NCI-H146 (cell line): ENCODE results near the gene MRFAP1.
A peak's percentile ranks its signal among the peaks of the same experiment; 100 is the strongest.
"Not testable (repeated sequence)": the region's sequence is repeated elsewhere in the genome, so short reads cannot be mapped to it uniquely, and the experiment has no call there.

Experiments used
- DNase-seq: peaks from one replicate; lab custom pipeline; 2025; lab: John Stamatoyannopoulos, UW

MRFAP1 gene

GRCh38 chr4:6610856-6611430 is 29.5 kb upstream of the MRFAP1 start:
- DNase-seq, result no peak

DNA sequence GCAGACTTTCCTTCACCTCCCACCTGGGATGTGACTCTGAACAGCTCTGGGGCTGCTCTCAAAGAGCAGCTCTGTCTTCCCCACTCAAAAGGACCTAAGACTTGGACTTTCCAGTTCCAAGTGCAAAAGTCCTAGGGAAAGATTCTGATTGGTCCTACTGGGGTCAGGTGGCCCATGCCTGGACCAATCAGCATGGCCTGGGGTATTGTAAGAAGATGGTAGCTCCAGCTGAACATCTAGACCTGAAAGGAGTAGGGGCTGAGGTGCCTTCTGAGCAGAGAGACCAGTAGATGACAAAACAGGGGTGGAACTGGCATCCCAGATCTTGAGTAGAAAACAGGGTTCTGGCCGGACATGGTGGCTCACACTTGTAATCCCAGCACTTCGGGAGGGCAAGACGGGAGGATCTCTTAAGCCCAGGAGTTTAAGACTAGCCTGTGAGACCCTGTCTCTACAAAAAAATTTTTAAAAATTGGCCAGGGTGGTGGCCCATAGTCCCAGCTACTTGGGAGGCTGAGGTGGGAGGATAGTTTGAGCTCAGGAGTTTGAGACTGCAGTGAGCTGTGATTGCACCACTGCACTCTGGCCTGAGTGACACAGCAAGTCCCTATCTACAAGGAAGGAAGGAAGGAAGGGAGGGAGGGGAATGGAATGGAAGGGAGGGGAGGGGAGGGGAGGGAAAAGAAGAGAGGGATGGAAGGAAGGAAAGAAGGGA is 27.4 kb upstream of the MRFAP1 start:
- no peak for DNase-seq

GRCh38 chr4:6613676-6614651 is 26.5 kb upstream of the MRFAP1 start:
- no peak for DNase-seq

GRCh38 chr4:6614701-6615230 is 25.7 kb upstream of the MRFAP1 start:
- no peak for DNase-seq

GRCh38 chr4:6616087-6616995 is 24.1 kb upstream of the MRFAP1 start:
- no peak for DNase-seq

- DNase-seq, result no peak
Observed at GRCh38 chr4:6617246-6617645, 23.2 kb upstream of the MRFAP1 start.

DNA sequence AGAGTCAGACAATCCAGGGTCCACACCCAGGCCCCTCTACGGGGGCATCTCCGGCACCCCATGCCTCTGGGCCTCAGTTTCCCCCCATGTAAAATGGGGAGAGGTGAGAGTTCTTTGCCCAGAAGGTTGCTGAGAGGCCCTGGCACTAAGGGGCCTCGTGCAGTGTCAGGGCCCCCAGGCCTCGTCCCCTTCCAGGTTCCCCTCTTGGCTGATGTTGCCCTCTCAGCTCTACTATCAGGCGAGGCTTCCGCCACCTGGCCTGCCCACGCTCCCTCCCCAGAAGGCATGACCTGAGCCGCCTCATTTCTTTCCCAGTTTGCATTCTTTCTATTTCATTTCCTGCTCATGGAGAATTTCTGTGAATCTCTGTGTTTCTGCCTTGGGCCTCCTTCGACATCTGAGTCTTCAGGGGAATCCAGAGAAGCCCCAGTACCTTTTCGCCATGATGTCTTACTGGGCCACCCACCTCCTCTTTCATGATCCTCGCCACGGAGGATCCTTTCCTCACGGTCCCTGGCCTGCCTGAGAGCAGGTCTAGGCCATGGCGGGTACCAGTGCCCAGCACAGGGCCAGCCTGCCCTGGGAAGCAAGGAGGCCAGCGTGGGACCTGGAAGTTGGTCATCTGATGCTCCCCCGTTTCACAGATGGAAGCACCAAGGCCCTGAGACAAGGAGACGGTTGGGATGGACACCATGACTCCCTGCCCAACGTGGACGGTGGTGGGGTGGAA is 21.9 kb upstream of the MRFAP1 start:
- DNase-seq, result no peak

- DNase-seq, result no peak
Observed at GRCh38 chr4:6619116-6619465, 21.4 kb upstream of the MRFAP1 start.

DNA sequence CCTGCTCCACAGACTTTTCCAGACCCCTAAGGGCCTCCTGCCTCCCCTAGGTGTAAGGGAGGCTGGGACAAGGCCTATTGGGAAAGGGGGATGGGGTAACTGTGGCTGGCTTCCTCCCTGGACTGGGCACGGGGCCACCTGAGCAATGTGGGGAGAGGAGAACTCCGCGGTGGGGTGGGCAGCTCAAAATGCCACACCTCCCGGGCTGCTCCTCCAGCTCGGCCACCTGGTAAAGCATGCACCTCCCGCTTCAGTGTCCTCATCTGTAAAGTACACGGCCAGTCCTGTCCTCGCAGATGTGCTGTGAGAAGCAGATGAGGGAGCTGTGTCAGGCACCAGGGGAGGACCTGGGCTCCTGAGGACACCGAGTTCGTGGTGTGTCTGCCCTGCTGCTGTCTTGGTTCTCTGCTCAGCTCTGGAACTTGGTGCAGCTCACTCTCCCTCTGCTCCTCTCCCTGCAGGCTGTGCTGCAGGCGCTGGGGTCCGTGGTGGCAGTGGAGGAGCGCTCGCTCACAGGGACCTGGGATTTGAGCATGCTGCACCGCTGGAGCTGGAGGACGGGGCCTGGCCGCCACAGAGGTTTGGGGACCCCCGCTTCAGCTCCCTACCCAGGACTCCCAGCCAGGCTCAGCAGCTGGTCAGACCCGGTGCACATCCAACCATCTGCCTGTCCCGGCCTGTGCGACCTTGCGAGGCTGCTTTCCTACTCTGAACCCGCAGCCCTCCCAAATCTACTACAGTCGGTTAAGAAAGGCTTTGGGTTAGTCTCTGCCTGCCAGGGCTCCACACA is 20.8 kb upstream of the MRFAP1 start:
- DNase-seq, result no peak

GRCh38 chr4:6620296-6620695 is 20.2 kb upstream of the MRFAP1 start:
- no peak for DNase-seq

GRCh38 chr4:6620891-6621555 is 19.5 kb upstream of the MRFAP1 start:
- DNase-seq, result no peak

DNA sequence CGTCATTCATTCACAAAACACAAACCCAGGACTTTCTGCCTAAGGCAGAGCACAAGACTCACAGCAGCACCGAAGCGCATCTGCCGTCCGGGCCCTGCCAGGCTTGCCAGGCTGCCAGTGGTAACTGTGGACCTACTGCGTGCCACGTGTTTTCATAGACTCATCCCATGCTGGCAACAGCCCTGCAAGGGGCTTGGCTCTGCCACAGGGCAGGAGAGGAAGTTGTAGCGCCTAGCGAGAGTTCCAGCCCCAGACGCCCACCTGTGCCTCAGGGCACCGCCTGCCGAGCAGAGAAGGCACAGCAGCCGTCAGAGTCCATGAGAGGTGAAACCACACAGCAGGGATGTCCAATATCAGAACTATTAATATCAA is 18.9 kb upstream of the MRFAP1 start:
- DNase-seq, result no peak

- DNase-seq, result no peak
Observed at GRCh38 chr4:6622744-6623143, 17.7 kb upstream of the MRFAP1 start.

DNA sequence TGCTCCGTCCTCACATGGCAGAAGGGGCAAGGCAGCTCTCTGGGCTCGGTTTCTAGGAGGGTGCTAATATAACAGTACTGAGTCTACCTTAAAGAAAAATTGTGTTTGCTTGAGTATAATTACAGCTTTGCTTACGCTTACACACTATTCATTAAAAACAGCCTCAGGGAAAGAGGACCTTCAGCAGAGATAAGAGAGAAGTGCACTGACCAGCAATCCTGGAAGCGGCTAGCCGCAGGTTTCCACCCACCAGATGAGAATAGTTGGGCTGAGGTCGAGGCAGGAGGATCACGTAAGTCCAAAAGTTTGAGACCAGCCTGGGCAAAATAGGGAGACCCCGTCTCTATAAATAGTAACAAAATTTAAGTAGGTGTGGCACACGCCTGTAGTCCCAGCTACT is 15.2 kb upstream of the MRFAP1 start:
- DNase-seq, result peak; percentile 84

GRCh38 chr4:6626066-6626465 is 14.4 kb upstream of the MRFAP1 start:
- no peak for DNase-seq

GRCh38 chr4:6627832-6628231 is 12.7 kb upstream of the MRFAP1 start:
- no peak for DNase-seq

GRCh38 chr4:6628484-6628883 is 12.0 kb upstream of the MRFAP1 start:
- not testable (repeated sequence) for DNase-seq

DNA sequence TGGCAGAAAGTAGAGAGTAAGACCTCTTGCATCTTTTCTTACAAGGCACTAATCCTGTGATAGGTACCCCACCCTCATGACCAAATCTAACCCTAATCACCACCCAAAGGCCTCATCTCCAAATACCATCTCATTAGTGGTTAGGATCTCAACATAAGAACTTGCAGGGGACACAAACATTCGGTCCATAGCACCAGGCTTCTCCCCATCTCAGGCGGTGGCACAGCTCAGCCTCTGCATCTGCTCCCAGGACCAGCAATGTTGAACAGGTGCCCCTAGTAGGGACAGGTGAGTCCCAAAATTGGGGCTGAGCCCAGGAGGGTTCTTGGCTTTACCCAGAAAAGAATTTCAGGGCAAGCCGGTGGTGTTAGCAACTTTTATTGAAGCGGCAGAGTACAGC is 8.4 kb upstream of the MRFAP1 start:
- no peak for DNase-seq

GRCh38 chr4:6633091-6633906 is 7.2 kb upstream of the MRFAP1 start:
- peak; percentile 90 for DNase-seq
